Prostate gland (tissue), 2 donors: Measurements from ENCODE around the gene SULF2. TPM values are rescaled to one million over a fixed set of nuclear protein-coding genes. Genes with fewer than 3 reads are reported as not detected.

ENCODE experiments used
- DNase-seq: peaks from one replicate; pipeline ENCODE4 v3.0.0-alpha.2; 2019; ENCODE audit warnings: low spot score
- H3K27ac ChIP-seq, 2 donors: fragments of 200-600 bp; sonication (generic); 2 replicates each; pipeline ENCODE4 v1.5.1; 2017 to 2019
- H3K27me3 ChIP-seq: fragments of 200-600 bp; sonication (generic); replicated peaks from 2 replicates; pipeline ENCODE4 v1.5.1; 2019; ENCODE audit not compliant: insufficient read depth
- H3K36me3 ChIP-seq, 2 donors: fragments of 200-600 bp; sonication (generic); 1 replicate in 1 of 2; 2 replicates in 1 of 2; pipeline versions ENCODE4 v1.5.1 to v1.8.1; 2017 to 2019
- H3K4me1 ChIP-seq: fragments of 200-600 bp; sonication (generic); replicated peaks from 2 replicates; pipeline ENCODE4 v1.5.1; 2019
- H3K4me3 ChIP-seq, 2 donors: fragments of 200-600 bp; sonication (generic); 2 replicates each; pipeline ENCODE4 v1.5.1; 2017 to 2019
- H3K9me3 ChIP-seq: fragments of 200-600 bp; sonication (generic); 2 replicates; pipeline ENCODE4 v1.5.1; 2017
- POLR2A ChIP-seq: fragments of 450-650 bp; IDR thresholded peaks from one replicate; pipeline ENCODE4 v1.6.1; 2016; ENCODE audit warnings: antibody characterized with exemption, mild to moderate bottlenecking
- POLR2AphosphoS5 ChIP-seq: sonication (generic); formaldehyde crosslinking; IDR thresholded peaks from one replicate; pipeline ENCODE4 v1.6.1; 2017; ENCODE audit warnings: antibody characterized with exemption
- WGBS: methylation state at CpG from one replicate; pipeline ENCODE4 v1.1.5; 2018; 5-methylcytosine and 5-hydroxymethylcytosine counted together
- intact Hi-C: fragments of 100-400 bp; cut with DNase I; formaldehyde crosslinking; loops from one replicate; pipeline ENCODE4 v1.14.2; 2022
- total RNA-seq, 2 donors: library from RNA; depleted of rRNA; stranded (reverse); fragments of >200 nt; gene quantifications; one replicate each; pipeline ENCODE4 v1.1.0, GENCODE V29; 2016
- TF ChIP-seq, protein P1 (sequence below), 4 experiments: fragments of 200-600 bp in 2 of 4; fragments of 450-650 bp in 2 of 4; sonication (generic) in 2 of 4; IDR thresholded peaks; 1 replicate in 3 of 4; 2 replicates in 1 of 4; pipeline ENCODE4 v1.5.1; 2016 to 2019; ENCODE audit warnings: antibody characterized with exemption in 4 of 4, mild to moderate bottlenecking in 2 of 4, moderate library complexity in 2 of 4

The SULF2 gene
- total RNA-seq, 2 donors from 2014 or later, result 43.6 to 82.0 TPM

DNA sequence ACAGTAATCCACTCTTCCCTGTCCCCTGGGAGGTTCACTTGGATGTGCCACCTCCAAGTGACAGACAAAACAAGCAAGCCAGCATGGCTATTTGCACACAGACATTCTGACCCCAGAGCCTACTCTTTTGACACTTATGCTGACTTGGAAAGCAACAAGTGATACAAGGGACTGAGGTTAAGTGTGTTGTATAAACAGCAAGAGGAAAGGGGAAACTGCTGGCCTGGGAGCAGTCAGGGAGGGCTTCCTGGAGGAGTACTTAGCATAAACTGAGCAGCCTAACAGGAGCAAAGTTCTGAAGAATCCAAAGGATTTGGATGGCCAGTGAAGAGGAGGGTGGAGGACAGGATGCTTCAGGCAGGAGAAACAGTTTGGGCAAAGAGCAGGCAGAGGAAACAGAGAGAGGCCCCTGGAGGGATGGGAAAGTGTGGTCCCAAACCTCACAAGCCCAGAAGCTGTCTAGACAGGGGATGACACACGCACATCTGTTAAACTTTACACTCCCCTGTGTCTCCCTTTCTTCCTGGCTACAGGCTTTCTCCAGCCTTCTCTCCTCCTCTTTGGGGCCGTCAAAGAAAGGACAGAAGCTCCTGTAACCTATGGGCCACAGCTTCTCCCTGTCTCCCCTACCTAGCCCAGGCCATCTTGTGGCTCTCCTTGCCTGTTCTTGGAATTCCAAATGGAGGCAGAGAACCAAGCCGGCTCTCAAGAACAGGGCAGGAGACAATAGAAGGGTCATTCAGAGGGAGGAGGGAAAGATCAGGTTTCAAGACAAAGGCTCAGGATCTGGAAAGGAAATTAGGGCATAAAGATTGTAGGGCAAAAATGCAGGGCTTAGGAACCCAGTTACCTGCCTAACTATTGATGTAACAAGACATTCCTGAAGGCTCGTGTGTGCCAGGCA, 19.3 kb downstream of the SULF2 start:
- intact Hi-C loops, result no loop called here
- no peaks in the 10 kb centered on the region for H3K9me3 ChIP-seq
- H3K36me3 ChIP-seq, result no peaks in the 10 kb centered on the region
- H3K4me1 ChIP-seq, result no peaks in the 10 kb centered on the region
- H3K27me3 ChIP-seq, result no peaks in the 10 kb centered on the region
- H3K4me3 ChIP-seq, result no peak overlapping the region
- no peak overlapping the region for H3K27ac ChIP-seq
- WGBS, result 57% methylated on average over 4 of the region's 4 CpGs
- TF ChIP-seq POLR2A, result no peak
- TF ChIP-seq, protein P1, sequence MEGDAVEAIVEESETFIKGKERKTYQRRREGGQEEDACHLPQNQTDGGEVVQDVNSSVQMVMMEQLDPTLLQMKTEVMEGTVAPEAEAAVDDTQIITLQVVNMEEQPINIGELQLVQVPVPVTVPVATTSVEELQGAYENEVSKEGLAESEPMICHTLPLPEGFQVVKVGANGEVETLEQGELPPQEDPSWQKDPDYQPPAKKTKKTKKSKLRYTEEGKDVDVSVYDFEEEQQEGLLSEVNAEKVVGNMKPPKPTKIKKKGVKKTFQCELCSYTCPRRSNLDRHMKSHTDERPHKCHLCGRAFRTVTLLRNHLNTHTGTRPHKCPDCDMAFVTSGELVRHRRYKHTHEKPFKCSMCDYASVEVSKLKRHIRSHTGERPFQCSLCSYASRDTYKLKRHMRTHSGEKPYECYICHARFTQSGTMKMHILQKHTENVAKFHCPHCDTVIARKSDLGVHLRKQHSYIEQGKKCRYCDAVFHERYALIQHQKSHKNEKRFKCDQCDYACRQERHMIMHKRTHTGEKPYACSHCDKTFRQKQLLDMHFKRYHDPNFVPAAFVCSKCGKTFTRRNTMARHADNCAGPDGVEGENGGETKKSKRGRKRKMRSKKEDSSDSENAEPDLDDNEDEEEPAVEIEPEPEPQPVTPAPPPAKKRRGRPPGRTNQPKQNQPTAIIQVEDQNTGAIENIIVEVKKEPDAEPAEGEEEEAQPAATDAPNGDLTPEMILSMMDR (IDR thresholded peaks at IDR 0.05), result no peak
- TF ChIP-seq POLR2AphosphoS5, result no peak
- no peak for DNase-seq

DNA sequence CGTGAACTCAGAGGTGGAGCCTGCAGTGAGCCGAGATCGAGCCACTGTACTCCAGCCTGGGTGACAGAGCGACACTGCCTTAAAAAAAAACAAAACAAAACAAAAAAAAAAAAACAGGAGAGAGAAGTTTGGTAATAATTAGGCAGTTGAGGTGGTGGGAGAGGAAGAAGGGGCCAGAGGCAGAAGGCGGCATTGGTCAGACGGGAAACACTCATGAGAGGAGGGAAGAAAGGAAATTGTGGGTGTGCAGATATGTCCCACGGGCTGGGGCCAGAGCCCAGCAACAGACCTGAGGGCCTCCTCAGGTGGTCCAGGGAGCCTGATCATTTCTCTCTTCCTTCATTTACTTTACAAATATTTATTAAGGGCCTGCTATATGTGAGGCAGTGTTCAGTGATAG, 20.0 kb downstream of the SULF2 start:
- no peaks in the 10 kb centered on the region for H3K36me3 ChIP-seq
- H3K9me3 ChIP-seq, result no peaks in the 10 kb centered on the region
- TF ChIP-seq, protein P1 (IDR thresholded peaks at IDR 0.05), result no peak
- TF ChIP-seq POLR2AphosphoS5 (no peak), POLR2A (no peak)
- H3K27me3 ChIP-seq, result no peaks in the 10 kb centered on the region
- intact Hi-C loops, result no loop called here
- DNase-seq, result no peak
- WGBS, result 91% methylated on average over 7 of the region's 7 CpGs
- no peak overlapping the region for H3K27ac ChIP-seq
- no peaks in the 10 kb centered on the region for H3K4me1 ChIP-seq
- no peak overlapping the region for H3K4me3 ChIP-seq

DNA sequence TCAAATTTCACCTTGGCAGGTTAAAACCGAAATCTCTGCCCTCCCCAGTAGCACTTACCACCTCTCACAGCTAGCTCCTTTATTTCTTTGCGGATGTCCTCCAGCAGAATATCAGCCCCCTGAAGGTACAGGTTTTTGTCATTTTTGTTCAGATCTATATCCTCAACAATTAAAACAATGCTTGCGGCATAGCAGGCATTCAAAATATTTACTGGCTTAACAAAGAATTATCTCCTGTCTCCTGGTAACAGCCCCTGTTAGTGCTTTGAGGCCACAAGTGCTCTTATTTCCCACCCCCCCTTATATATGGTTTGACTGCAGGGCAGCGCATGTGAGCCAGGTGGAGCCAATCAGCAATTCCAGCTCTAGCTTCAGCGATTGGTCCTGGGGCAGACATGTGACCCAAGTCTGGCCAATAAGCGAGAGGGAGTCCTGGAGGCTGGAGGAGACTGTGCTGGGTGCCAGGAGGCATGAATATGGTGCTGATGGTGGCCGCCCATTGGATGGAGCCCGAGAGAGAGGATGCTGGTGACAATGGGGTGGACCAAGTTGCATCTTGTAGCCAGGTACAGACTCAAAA, 21.0 kb downstream of the SULF2 start:
- intact Hi-C loops, result no loop called here
- no peak for DNase-seq
- TF ChIP-seq POLR2A, result no peak
- no peak for TF ChIP-seq POLR2AphosphoS5
- TF ChIP-seq, protein P1 (IDR thresholded peaks at IDR 0.05), result no peak
- no peak overlapping the region for H3K27ac ChIP-seq
- no peaks in the 10 kb centered on the region for H3K36me3 ChIP-seq
- no peaks in the 10 kb centered on the region for H3K9me3 ChIP-seq
- H3K27me3 ChIP-seq, result no peaks in the 10 kb centered on the region
- no peaks in the 10 kb centered on the region for H3K4me1 ChIP-seq
- WGBS, result 83% methylated on average over 8 of the region's 8 CpGs
- H3K4me3 ChIP-seq, result no peak overlapping the region

DNA sequence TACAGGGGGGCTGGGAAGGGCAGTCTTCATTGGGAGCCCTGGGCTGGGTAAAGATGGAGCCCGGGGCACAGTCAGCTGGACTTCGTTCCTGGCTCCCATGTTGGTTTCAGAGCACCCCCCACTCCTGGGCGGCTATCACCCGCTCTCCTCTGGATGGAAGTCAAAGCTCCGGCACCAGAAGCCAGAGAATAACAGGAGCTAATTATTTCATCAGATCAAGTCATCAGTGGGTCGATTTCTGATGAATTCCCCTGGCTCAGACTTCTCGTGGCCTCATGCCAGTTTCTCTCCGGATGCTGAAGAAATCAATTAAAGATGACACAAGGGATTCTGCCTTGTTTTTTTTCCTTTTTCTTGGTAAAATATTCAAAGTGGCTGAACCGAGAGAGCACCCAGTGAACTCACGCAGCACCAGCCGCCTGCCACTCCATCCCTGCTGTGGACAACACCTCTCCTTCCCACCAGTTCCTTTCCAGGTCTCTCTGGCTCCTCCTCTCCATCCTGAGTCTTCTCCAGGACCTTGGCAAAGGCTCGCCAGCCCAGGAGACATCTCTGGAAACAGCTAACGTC, 22.5 kb downstream of the SULF2 start:
- TF ChIP-seq POLR2AphosphoS5 (no peak), POLR2A (no peak)
- TF ChIP-seq, protein P1 (IDR thresholded peaks at IDR 0.05), result no peak
- H3K27ac ChIP-seq, result no peak overlapping the region

More for the DNA sequence above, 22.5 kb downstream of the SULF2 start:
- no peaks in the 10 kb centered on the region for H3K4me1 ChIP-seq
- H3K36me3 ChIP-seq, result no peaks in the 10 kb centered on the region
- H3K27me3 ChIP-seq, result no peaks in the 10 kb centered on the region
- no peak for DNase-seq
- intact Hi-C loops, result no loop called here
- WGBS, result 50% methylated on average over 13 of the region's 13 CpGs
- H3K4me3 ChIP-seq, result no peak overlapping the region
- no peaks in the 10 kb centered on the region for H3K9me3 ChIP-seq
